Measurements from ENCODE around the gene DACT1.

DNA sequence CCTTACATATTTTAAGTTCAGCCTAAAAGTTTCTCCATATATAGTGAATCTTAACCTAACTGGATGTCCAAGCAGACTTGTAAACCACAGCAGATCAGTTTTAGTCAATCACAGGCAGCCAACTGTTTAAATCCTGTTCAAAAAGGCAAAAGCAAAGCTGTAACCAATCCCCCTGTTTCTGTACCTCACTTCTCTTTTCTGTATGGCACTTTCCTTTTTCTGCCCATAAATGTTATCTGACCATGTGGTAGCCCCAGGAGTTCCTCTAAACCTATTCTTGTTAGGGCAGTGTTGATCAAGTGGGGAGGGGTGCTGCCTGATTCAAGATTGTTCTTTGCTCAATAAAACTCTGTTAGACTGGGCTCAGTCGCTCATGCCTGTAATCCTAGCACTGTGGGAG lies 8.5 kb upstream of the DACT1 start:
- TF ChIP-seq, protein P1, sequence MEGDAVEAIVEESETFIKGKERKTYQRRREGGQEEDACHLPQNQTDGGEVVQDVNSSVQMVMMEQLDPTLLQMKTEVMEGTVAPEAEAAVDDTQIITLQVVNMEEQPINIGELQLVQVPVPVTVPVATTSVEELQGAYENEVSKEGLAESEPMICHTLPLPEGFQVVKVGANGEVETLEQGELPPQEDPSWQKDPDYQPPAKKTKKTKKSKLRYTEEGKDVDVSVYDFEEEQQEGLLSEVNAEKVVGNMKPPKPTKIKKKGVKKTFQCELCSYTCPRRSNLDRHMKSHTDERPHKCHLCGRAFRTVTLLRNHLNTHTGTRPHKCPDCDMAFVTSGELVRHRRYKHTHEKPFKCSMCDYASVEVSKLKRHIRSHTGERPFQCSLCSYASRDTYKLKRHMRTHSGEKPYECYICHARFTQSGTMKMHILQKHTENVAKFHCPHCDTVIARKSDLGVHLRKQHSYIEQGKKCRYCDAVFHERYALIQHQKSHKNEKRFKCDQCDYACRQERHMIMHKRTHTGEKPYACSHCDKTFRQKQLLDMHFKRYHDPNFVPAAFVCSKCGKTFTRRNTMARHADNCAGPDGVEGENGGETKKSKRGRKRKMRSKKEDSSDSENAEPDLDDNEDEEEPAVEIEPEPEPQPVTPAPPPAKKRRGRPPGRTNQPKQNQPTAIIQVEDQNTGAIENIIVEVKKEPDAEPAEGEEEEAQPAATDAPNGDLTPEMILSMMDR (IDR thresholded peaks at IDR 0.05): no peak
- no peak for TF ChIP-seq POLR2A (IDR thresholded peaks at IDR 0.05)
- no peak for TF ChIP-seq POLR2AphosphoS5 (IDR thresholded peaks at IDR 0.05)
